Naive B cell (primary cell): ENCODE data around the gene GLT8D1. TPM values are rescaled to one million over a fixed set of nuclear protein-coding genes. Genes with fewer than 3 reads are reported as not detected.
"Not testable (repeated sequence)": the region's sequence is repeated elsewhere in the genome, so short reads cannot be mapped to it uniquely, and the experiment has no call there.

ENCODE experiments used
- ATAC-seq, 2 donors: fragments of 150-1000 bp; cut with Tn5 transposase; 2 replicates each; pipeline ENCODE4 v1.10.0; 2021; ENCODE audit warnings: low read depth in 2 of 2, mild to moderate bottlenecking in 2 of 2, moderate library complexity in 2 of 2
- DNase-seq: peaks from one replicate; pipeline ENCODE4 v3.0.0; 2022
- H3K27ac Mint-ChIP-seq, 6 donors: one replicate each; pipeline ENCODE4 v1.8.0; 2020 to 2022; ENCODE audit warnings: mild to moderate bottlenecking in 6 of 6, mixed read lengths in 6 of 6, moderate library complexity in 5 of 6, inconsistent platforms in 2 of 6
- H3K27me3 Mint-ChIP-seq, 3 donors: one replicate each; pipeline ENCODE4 v1.8.0; 2021 to 2022; ENCODE audit warnings: mixed read lengths in 3 of 3, mild to moderate bottlenecking in 1 of 3
- H3K36me3 Mint-ChIP-seq, 2 donors: one replicate each; pipeline ENCODE4 v1.8.0; 2020 to 2022; ENCODE audit warnings: mixed read lengths in 2 of 2, inconsistent platforms in 1 of 2, mild to moderate bottlenecking in 1 of 2
- H3K4me1 Mint-ChIP-seq, 3 donors: one replicate each; pipeline ENCODE4 v1.8.0; 2020 to 2022; ENCODE audit warnings: mixed read lengths in 3 of 3, inconsistent platforms in 1 of 3, mild to moderate bottlenecking in 1 of 3, moderate library complexity in 1 of 3
- H3K4me3 Mint-ChIP-seq, 8 donors: one replicate each; pipeline ENCODE4 v1.8.0; 2020 to 2022; ENCODE audit warnings: mild to moderate bottlenecking in 8 of 8, mixed read lengths in 8 of 8, moderate library complexity in 8 of 8, inconsistent platforms in 2 of 8
- H3K9me3 Mint-ChIP-seq, 7 donors: one replicate each; pipeline ENCODE4 v1.8.0; 2020 to 2022; ENCODE audit warnings: mixed read lengths in 7 of 7, mild to moderate bottlenecking in 5 of 7, inconsistent platforms in 2 of 7, moderate library complexity in 1 of 7
- polyA plus RNA-seq, 6 donors: library from polyadenylated mRNA; unstranded; fragments of 300-500 nt; fragmentation: Illumina TruSeq; gene quantifications; one replicate each; pipeline ENCODE4 v1.2.3, GENCODE V29; 2021; ENCODE audit warnings: low read depth in 6 of 6

GLT8D1 gene, protein sequence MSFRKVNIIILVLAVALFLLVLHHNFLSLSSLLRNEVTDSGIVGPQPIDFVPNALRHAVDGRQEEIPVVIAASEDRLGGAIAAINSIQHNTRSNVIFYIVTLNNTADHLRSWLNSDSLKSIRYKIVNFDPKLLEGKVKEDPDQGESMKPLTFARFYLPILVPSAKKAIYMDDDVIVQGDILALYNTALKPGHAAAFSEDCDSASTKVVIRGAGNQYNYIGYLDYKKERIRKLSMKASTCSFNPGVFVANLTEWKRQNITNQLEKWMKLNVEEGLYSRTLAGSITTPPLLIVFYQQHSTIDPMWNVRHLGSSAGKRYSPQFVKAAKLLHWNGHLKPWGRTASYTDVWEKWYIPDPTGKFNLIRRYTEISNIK
- polyA plus RNA-seq = 10 to 100 TPM; 26.5 to 57.9 (median 41.4) TPM

DNA sequence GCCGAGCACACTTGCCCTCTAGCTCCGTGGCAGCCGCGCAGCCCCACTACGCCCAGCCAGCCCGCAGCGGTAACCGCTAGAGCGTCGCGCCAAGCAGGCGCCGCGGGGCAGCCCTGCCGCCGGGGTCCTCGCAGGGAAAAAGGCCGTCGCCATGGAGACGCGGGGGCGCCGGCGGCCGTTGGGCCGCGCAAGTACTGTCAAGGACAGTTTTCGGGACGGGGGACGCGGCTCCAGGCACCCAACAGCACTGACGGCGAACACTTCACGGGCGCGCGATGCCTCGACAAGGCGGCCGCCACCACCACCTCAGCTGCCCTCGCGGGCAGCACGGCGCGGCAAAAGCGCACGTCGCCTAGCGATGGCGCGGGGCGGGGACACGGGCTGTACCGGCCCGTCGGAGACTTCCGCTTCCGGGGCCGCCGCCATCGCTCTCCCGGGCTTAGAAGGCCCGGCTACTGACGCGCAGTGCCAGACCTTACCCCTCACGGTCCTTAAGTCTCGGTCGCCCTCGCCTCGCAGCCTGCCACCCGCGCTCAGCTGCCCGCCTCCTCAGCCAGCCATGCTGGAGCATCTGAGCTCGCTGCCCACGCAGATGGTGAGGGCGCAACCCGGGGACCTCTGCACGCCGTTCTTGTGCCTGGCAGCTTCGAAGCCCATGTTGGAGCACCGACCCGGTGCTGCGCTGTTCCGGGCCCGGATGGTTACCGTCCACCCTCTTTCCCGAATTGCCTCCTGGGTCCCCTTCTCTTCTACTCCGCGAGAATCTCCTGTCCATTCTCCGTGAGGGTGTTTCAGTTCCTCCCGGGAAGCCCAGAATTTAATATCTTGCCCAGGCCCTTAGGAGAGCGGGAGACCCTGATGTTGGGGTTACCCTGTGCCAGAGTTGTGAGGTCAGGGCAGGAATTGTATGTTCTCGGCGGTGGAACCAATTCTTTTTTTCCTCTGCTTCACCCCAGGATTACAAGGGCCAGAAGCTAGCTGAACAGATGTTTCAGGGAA lies at the start of gene GLT8D1, which contains the start of gene SPCS1:
Gene GLT8D1, minus strand, starts transcription at position 104 of the 999 bp plus-strand sequence. CDS start 5,331 bp downstream, outside the sequence.
Gene SPCS1, plus strand, starts transcription at position 419 of the 999 bp plus-strand sequence. Its CDS starts 141 bp downstream, at position 560.
- peaks cover 18 to 62% (median 36%) of the 10 kb centered on the region in 3 donors for H3K4me1 Mint-ChIP-seq
- H3K9me3 Mint-ChIP-seq = no peaks in the 10 kb centered on the region
- no peaks in the 10 kb centered on the region for H3K36me3 Mint-ChIP-seq
- no peaks in the 10 kb centered on the region for H3K27me3 Mint-ChIP-seq
- peak within 1 kb of the TSS; percentile 92 to 98 (median 94) for H3K4me3 Mint-ChIP-seq
- H3K27ac Mint-ChIP-seq = peak within 1 kb of the TSS; percentile 94 to 98 (median 95)
- peak; percentile 89 for DNase-seq
- peak; percentile 87 to 89 for ATAC-seq

DNA sequence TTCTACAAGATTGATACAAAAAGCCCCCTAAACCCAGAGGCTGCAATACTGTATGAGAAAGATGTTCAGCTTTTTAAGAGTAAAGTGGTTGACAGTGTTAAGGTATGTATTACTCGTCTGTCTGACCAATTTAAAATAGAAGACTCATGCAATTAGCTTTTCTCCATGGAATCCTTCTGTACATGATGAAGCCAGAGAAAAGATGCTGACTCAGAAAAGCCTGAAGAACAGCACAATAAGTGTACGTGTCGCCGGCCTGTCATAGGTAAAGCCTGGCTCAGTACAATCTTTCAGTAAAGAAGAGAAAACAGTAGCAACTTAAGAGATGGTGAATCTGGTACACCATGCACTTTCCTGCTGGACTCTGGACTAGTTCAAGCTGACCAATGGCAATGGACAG lies 48.8 kb upstream of the GLT8D1 start:
- no peaks in the 10 kb centered on the region for H3K9me3 Mint-ChIP-seq
- no peak overlapping the region for H3K4me3 Mint-ChIP-seq
- peaks cover 8 to 17% of the 10 kb centered on the region in 2 donors for H3K36me3 Mint-ChIP-seq
- no peak overlapping the region for H3K27ac Mint-ChIP-seq
- ATAC-seq = no peak
- no peak for DNase-seq
- H3K27me3 Mint-ChIP-seq = no peaks in the 10 kb centered on the region
- no peaks in the 10 kb centered on the region for H3K4me1 Mint-ChIP-seq

DNA sequence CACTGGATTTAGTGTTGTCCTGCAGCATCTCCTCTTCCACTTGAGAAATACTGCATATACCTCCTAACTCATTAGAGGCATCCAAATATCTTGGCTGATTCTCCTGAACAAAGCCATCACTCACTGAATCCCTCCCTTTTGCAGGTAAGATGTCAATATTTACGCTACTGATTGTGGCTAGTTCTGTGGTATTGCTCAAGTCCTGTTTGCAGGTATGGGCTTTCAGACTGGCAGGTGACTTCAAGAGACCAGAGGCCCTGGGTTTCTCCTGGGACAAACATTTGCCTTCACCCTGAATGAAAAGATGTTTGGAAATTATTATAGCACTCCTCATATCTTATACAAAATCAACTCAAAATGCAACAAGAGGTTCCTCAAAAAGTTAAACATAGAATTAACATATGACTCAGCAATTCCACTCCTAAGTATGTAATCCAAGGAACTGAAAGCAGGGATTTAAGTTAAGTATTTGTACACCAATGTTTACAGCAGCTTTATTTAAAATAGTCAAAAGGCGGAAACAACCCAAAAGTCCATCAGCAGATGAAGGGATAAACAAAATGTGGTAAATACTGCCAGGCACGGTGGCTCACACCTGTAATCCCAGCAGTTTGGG lies 46.6 kb upstream of the GLT8D1 start:
- ATAC-seq = no peak
- Mint-ChIP-seq H3K4me3 (no peak overlapping the region), H3K36me3 (peaks cover 0 to 22% of the 10 kb centered on the region in 2 donors), H3K4me1 (no peaks in the 10 kb centered on the region), H3K27ac (peak overlapping the region in 3 of 6 donors; percentile 42 to 88 (median 61)), H3K27me3 (no peaks in the 10 kb centered on the region), H3K9me3 (no peaks in the 10 kb centered on the region)
- no peak for DNase-seq

DNA sequence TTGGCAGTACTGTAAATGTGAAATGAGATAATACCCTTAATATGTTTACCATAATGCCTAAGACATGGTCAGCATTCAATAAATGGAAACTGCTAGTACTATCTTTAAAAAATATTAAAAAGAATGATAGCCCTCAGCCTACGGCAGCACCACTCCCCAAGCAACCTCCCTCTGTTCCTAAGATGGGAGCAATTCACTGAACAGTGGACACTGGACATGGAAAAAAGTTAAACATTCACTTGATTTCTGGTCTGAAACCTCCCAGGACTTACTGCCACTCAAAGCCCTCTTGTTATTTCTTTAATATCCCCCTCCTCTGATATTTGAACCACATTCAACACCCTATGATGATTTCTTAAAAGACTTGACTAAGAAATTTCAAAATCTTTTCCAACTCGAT lies 38.1 kb upstream of the GLT8D1 start:
- H3K9me3 Mint-ChIP-seq = no peaks in the 10 kb centered on the region
- no peak overlapping the region for H3K4me3 Mint-ChIP-seq
- DNase-seq (no peak), ATAC-seq (no peak)
- H3K36me3 Mint-ChIP-seq = peaks cover 12 to 33% of the 10 kb centered on the region in 2 donors
- H3K27ac Mint-ChIP-seq = no peak overlapping the region
- no peaks in the 10 kb centered on the region for H3K4me1 Mint-ChIP-seq
- H3K27me3 Mint-ChIP-seq = no peaks in the 10 kb centered on the region

- H3K27me3 Mint-ChIP-seq = no peaks in the 10 kb centered on the region
- H3K36me3 Mint-ChIP-seq = peaks cover 12 to 28% of the 10 kb centered on the region in 2 donors
- DNase-seq = no peak
- peak overlapping the region in 1 of 6 donors; percentile 51 for H3K27ac Mint-ChIP-seq
- no peak for ATAC-seq
- H3K4me1 Mint-ChIP-seq = no peaks in the 10 kb centered on the region
- H3K4me3 Mint-ChIP-seq = no peak overlapping the region
- no peaks in the 10 kb centered on the region for H3K9me3 Mint-ChIP-seq
Measured at GRCh38 chr3:52743152-52743551, 37.6 kb upstream of the GLT8D1 start.

GRCh38 chr3:52742418-52743041 lies 36.9 kb upstream of the GLT8D1 start:
- H3K9me3 Mint-ChIP-seq = no peaks in the 10 kb centered on the region
- ATAC-seq (peak in 1 of 2 donors; percentile 35), DNase-seq (peak; percentile 12)
- H3K27me3 Mint-ChIP-seq = no peaks in the 10 kb centered on the region
- no peaks in the 10 kb centered on the region for H3K4me1 Mint-ChIP-seq
- H3K4me3 Mint-ChIP-seq = no peak overlapping the region
- peaks cover 12 to 29% of the 10 kb centered on the region in 2 donors for H3K36me3 Mint-ChIP-seq
- H3K27ac Mint-ChIP-seq = peak overlapping the region in 1 of 6 donors; percentile 75

DNA sequence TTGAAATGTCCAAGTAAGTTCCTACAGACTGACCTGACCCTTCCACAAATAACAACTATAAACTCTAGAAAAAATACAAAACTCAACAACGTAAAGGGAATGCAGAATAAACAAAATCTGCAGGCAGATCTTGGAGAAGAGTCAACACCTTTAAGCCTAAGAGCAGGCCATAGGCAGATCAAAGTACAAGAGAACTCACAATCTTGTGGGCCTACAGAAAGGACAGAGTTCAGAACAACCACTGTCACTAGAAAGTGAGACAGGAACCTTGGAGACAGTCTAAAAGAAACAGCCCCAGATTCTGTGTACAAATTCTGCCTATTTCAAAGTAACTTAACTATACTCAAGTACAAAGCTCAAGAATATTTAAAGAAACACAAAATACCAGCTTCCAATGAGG lies 34.1 kb upstream of the GLT8D1 start:
- H3K36me3 Mint-ChIP-seq = peaks cover 23 to 31% of the 10 kb centered on the region in 2 donors
- H3K27ac Mint-ChIP-seq = no peak overlapping the region
- H3K27me3 Mint-ChIP-seq = no peaks in the 10 kb centered on the region
- no peaks in the 10 kb centered on the region for H3K9me3 Mint-ChIP-seq
- no peak overlapping the region for H3K4me3 Mint-ChIP-seq
- ATAC-seq (no peak), DNase-seq (no peak)
- no peaks in the 10 kb centered on the region for H3K4me1 Mint-ChIP-seq

GRCh38 chr3:52733256-52733891 lies 27.8 kb upstream of the GLT8D1 start:
- no peak for DNase-seq
- ATAC-seq = no peak
- Mint-ChIP-seq H3K4me1 (peaks cover 0 to 5% (median 5%) of the 10 kb centered on the region in 3 donors), H3K36me3 (peaks cover 50 to 52% of the 10 kb centered on the region in 2 donors), H3K27ac (no peak overlapping the region), H3K27me3 (no peaks in the 10 kb centered on the region), H3K4me3 (no peak overlapping the region), H3K9me3 (peaks cover 0 to 25% (median 17%) of the 10 kb centered on the region in 7 donors)

- peaks cover 48 to 50% of the 10 kb centered on the region in 2 donors for H3K36me3 Mint-ChIP-seq
- no peak overlapping the region for H3K4me3 Mint-ChIP-seq
- H3K27ac Mint-ChIP-seq = peak overlapping the region in 1 of 6 donors; percentile 6
- peaks cover 0 to 5% (median 5%) of the 10 kb centered on the region in 3 donors for H3K4me1 Mint-ChIP-seq
- DNase-seq (no peak), ATAC-seq (no peak)
- peaks cover 0 to 29% (median 19%) of the 10 kb centered on the region in 7 donors for H3K9me3 Mint-ChIP-seq
- no peaks in the 10 kb centered on the region for H3K27me3 Mint-ChIP-seq
Measured at GRCh38 chr3:52731590-52731989, 26.0 kb upstream of the GLT8D1 start.

DNA sequence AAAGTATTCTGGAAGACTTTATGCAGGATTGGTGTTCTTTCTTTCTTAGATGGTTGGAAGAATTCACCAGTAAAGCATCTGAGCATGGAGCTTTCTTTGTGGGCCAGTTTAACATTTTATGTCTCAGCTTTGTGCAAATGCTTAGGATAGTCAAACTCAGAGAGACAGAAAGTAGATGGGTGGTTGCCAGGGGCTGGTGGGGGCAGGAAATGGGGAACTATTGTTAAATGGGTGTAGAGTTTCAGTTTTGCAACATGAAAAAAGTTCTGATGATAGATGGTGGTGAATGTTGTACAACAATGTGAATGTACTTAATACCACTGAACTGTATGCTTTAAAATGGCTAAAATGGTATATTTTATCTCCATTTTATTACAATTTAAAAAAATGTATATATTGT lies 25.1 kb upstream of the GLT8D1 start:
- Mint-ChIP-seq H3K4me1 (peaks cover 0 to 5% (median 5%) of the 10 kb centered on the region in 3 donors), H3K9me3 (peaks cover 0 to 30% (median 19%) of the 10 kb centered on the region in 7 donors), H3K36me3 (peaks cover 47 to 49% of the 10 kb centered on the region in 2 donors), H3K4me3 (no peak overlapping the region), H3K27ac (peak overlapping the region in 2 of 6 donors; percentile 31 to 36), H3K27me3 (no peaks in the 10 kb centered on the region)
- DNase-seq (no peak), ATAC-seq (no peak)

DNA sequence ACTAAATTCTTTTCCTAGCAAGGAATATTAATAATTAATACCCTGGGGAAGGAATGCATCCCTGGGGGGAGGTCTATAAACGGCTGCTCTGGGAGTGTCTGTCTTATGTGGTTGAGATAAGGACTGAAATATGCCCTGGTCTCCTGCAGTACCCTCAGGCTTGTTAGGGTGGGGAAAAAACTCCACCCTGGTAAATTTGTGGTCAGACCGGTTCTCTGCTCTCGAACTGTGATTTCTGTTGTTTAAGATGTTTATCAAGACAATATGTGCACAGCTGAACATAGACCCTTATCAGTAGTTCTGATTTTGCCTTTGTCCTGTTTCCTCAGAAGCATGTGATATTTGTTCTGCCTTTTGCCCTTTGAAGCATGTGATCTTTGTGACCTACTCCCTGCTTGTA lies 23.2 kb upstream of the GLT8D1 start:
- not testable (repeated sequence) for H3K27me3 Mint-ChIP-seq, H3K4me1 Mint-ChIP-seq, DNase-seq, ATAC-seq, H3K4me3 Mint-ChIP-seq
- Mint-ChIP-seq H3K36me3 (peaks cover 35 to 40% of the 10 kb centered on the region in 2 donors), H3K27ac (peak overlapping the region in 2 of 6 donors; percentile 14 to 56), H3K9me3 (peaks cover 0 to 30% (median 19%) of the 10 kb centered on the region in 7 donors)

- peaks cover 0 to 17% (median 10%) of the 10 kb centered on the region in 7 donors for H3K9me3 Mint-ChIP-seq
- H3K27ac Mint-ChIP-seq = peak overlapping the region in 1 of 6 donors; percentile 28
- no peaks in the 10 kb centered on the region for H3K27me3 Mint-ChIP-seq
Measured at GRCh38 chr3:52724511-52724910, 18.9 kb upstream of the GLT8D1 start.

More at GRCh38 chr3:52724511-52724910, 18.9 kb upstream of the GLT8D1 start:
- Mint-ChIP-seq H3K36me3 (peaks cover 5 to 6% of the 10 kb centered on the region in 2 donors), H3K4me1 (peaks cover 8 to 25% (median 18%) of the 10 kb centered on the region in 3 donors), H3K4me3 (no peak overlapping the region)
- DNase-seq = no peak
- ATAC-seq = no peak
